GM12873 (cell line): ENCODE data around the gene ITGB2.

Source experiments
- CTCF ChIP-seq: IDR thresholded peaks from 2 replicates; pipeline ENCODE4 v1.5.1; 2012; ENCODE audit warnings: low read depth, mild to moderate bottlenecking, moderate library complexity, low read length, control low read depth; ENCODE audit not compliant: insufficient read depth; ENCODE audit errors: missing control alignments

ITGB2 gene

GRCh38 chr21:44947930-44948331, 27.2 kb upstream of the ITGB2 start:
- TF ChIP-seq CTCF, result no peak

GRCh38 chr21:44947111-44947929, 26.6 kb upstream of the ITGB2 start:
- no peak for TF ChIP-seq CTCF

GRCh38 chr21:44946254-44947041, 25.7 kb upstream of the ITGB2 start:
- no peak for TF ChIP-seq CTCF

- TF ChIP-seq CTCF, result no peak
Measured at GRCh38 chr21:44944596-44944995, 23.9 kb upstream of the ITGB2 start.

GRCh38 chr21:44943686-44944550, 23.2 kb upstream of the ITGB2 start:
- no peak for TF ChIP-seq CTCF

GRCh38 chr21:44943005-44943685, 22.4 kb upstream of the ITGB2 start:
- TF ChIP-seq CTCF, result no peak
